ENCODE results near the gene SNAP25.

- TF ChIP-seq CTCF (conservative IDR thresholded peaks at IDR 0.05; ENCODE audit: low read depth, low read length) (no peak), EZH2 (IDR thresholded peaks at IDR 0.05; ENCODE audit: low read length, unreplicated experiment) (no peak)
These were observed 28.2 kb upstream of the SNAP25 start for GRCh38 chr20:10190456-10190855.
